HPDE6-E6E7 (cell line): ENCODE data around the gene TSGA10IP.
"Not testable (repeated sequence)": the region's sequence is repeated elsewhere in the genome, so short reads cannot be mapped to it uniquely, and the experiment has no call there.

Source experiments
- DNase-seq: peaks from one replicate; pipeline ENCODE4 v3.0.0; 2011; ENCODE audit warnings: missing footprints; ENCODE audit errors: extremely low spot score

The TSGA10IP gene

GRCh38 chr11:65946655-65947054 lies 1.4 kb downstream of the TSGA10IP start:
- DNase-seq, result no peak

GRCh38 chr11:65947133-65947532 lies 1.9 kb downstream of the TSGA10IP start:
- no peak for DNase-seq

- no peak for DNase-seq
These were observed 2.4 kb downstream of the TSGA10IP start for GRCh38 chr11:65947603-65948125.

GRCh38 chr11:65950711-65951110 lies 5.4 kb downstream of the TSGA10IP start:
- DNase-seq, result not testable (repeated sequence)

- not testable (repeated sequence) for DNase-seq
These were observed 6.4 kb downstream of the TSGA10IP start for GRCh38 chr11:65951641-65952040.

GRCh38 chr11:65952052-65952521 lies 6.8 kb downstream of the TSGA10IP start:
- DNase-seq, result no peak

- DNase-seq, result no peak
These were observed 8.2 kb downstream of the TSGA10IP start for GRCh38 chr11:65953471-65953870.

GRCh38 chr11:65954771-65955170 lies 9.5 kb downstream of the TSGA10IP start:
- DNase-seq, result no peak

GRCh38 chr11:65958291-65958690 lies 13.0 kb downstream of the TSGA10IP start:
- no peak for DNase-seq

GRCh38 chr11:65958774-65959420 lies 13.6 kb downstream of the TSGA10IP start:
- DNase-seq, result no peak

GRCh38 chr11:65960824-65961266 lies 15.6 kb downstream of the TSGA10IP start:
- DNase-seq, result no peak

- DNase-seq, result peak; percentile 99
These were observed 16.2 kb downstream of the TSGA10IP start, which contains the start of gene SART1 for GRCh38 chr11:65961267-65962140. Gene SART1 (plus strand): TSS chr11:65961734. CDS start chr11:65961781, 47 bp downstream.

- no peak for DNase-seq
These were observed 16.9 kb downstream of the TSGA10IP start for GRCh38 chr11:65962141-65962564.

- DNase-seq, result no peak
These were observed 19.6 kb downstream of the TSGA10IP start for GRCh38 chr11:65964906-65965305.

GRCh38 chr11:65965986-65966762 lies 20.9 kb downstream of the TSGA10IP start:
- DNase-seq, result no peak

GRCh38 chr11:65967329-65967934 lies 22.2 kb downstream of the TSGA10IP start:
- DNase-seq, result no peak

GRCh38 chr11:65968600-65969482 lies 23.6 kb downstream of the TSGA10IP start:
- DNase-seq, result no peak

GRCh38 chr11:65972116-65972515 lies 26.8 kb downstream of the TSGA10IP start:
- DNase-seq, result no peak

GRCh38 chr11:65973439-65974110 lies 28.3 kb downstream of the TSGA10IP start:
- peak; percentile 74 for DNase-seq

GRCh38 chr11:65975771-65976170 lies 30.5 kb downstream of the TSGA10IP start:
- DNase-seq, result no peak
